Measurements from ENCODE around the gene CD27. TPM values are rescaled to one million over a fixed set of nuclear protein-coding genes. Genes with fewer than 3 reads are reported as not detected.
"Not testable (repeated sequence)": the region's sequence is repeated elsewhere in the genome, so short reads cannot be mapped to it uniquely, and the experiment has no call there.

The CD27 gene
- total and polyA plus RNA-seq, 8 donors: 0.92 to 8.7 (median 3.2) TPM; not detected in 3

GRCh38 chr12:6424866-6425265 lies 19.9 kb upstream of the CD27 start:
- intact Hi-C loops (cut with DNase I; ENCODE audit: low total_unique reads): loop anchor here (5.0 to 10.0 kb wide), 2 partner anchors 37 to 110 kb away; partner anchors contain the start of gene GAPDH
- Histone ChIP-seq H3K4me1 (peaks cover 8 to 29% (median 15%) of the 10 kb centered on the region in 4 donors), H3K4me3 (no peak overlapping the region), H3K27ac (no peak overlapping the region), H3K36me3 (no peaks in the 10 kb centered on the region), H3K9me3 (no peaks in the 10 kb centered on the region), H3K27me3 (no peaks in the 10 kb centered on the region)
- no peak for TF ChIP-seq POLR2AphosphoS5 (IDR thresholded peaks at IDR 0.05)
- TF ChIP-seq, protein P1, sequence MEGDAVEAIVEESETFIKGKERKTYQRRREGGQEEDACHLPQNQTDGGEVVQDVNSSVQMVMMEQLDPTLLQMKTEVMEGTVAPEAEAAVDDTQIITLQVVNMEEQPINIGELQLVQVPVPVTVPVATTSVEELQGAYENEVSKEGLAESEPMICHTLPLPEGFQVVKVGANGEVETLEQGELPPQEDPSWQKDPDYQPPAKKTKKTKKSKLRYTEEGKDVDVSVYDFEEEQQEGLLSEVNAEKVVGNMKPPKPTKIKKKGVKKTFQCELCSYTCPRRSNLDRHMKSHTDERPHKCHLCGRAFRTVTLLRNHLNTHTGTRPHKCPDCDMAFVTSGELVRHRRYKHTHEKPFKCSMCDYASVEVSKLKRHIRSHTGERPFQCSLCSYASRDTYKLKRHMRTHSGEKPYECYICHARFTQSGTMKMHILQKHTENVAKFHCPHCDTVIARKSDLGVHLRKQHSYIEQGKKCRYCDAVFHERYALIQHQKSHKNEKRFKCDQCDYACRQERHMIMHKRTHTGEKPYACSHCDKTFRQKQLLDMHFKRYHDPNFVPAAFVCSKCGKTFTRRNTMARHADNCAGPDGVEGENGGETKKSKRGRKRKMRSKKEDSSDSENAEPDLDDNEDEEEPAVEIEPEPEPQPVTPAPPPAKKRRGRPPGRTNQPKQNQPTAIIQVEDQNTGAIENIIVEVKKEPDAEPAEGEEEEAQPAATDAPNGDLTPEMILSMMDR (IDR thresholded peaks at IDR 0.05): no peak
- no peak for TF ChIP-seq EP300 (IDR thresholded peaks at IDR 0.05)
- no peak for TF ChIP-seq POLR2A (IDR thresholded peaks at IDR 0.05)
- WGBS, 5 donors: 75 to 85% (median 83%) methylated on average over 8 of the region's 8 CpGs
- DNase-seq: peak in 1 of 2 donors; percentile 17

DNA sequence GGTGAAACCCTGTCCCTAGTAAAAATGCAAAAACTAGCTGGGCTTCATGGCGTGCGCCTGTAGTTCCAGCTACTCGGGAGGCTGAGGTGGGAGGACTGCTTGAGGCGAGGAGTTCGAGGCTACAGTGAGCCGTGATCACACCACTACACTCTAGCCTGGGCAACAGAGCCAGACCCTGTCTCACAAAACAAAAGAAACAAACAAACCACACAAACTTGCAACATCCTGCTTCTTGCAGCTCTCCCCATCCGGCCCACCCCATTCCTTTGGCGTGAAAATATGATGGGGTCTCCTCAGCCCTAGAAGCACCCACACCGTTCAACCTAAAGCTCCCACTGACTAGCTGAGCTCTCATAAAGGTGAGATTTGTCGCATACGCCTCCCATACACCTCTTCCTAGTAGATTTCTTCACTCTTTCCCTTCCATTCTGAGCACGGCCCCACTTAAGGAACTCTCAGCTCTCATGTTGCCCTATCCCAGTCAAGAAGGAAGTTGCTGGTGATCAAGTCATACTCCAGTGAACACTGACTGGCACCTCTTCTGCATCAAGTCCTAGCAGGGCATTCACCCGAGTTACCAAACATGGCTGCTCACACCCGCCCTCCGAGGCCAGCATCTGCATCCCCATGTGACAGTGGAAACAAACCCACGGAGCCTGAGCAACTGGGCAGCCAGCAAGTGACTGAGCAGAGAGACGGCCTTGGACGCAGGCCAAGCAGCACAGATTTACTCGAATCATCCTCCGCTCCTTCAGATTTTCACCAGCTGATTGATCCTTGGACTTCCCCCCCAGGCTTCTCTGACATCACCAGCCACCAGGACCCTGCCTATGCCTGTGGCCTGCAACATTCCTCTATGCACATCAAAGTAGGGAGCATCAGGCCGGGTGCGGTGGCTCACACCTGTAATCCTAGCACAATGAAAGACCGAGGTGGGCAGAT lies 18.9 kb upstream of the CD27 start:
- WGBS, 5 donors: 69 to 87% (median 83%) methylated on average over 23 of the region's 23 CpGs
- peaks cover 16 to 29% (median 20%) of the 10 kb centered on the region in 4 donors for H3K4me1 ChIP-seq
- DNase-seq: peak; percentile 25 to 32
- H3K36me3 ChIP-seq: no peaks in the 10 kb centered on the region
- no peaks in the 10 kb centered on the region for H3K9me3 ChIP-seq
- TF ChIP-seq POLR2AphosphoS5 (IDR thresholded peaks at IDR 0.05) (no peak), POLR2A (IDR thresholded peaks at IDR 0.05) (no peak), EP300 (IDR thresholded peaks at IDR 0.05) (no peak)
- TF ChIP-seq, protein P1 (IDR thresholded peaks at IDR 0.05): no peak
- H3K27ac ChIP-seq: peak overlapping the region in 1 of 5 donors; percentile 53
- H3K27me3 ChIP-seq: no peaks in the 10 kb centered on the region
- no peak overlapping the region for H3K4me3 ChIP-seq
- intact Hi-C loops (cut with DNase I; ENCODE audit: low total_unique reads): loop anchor here (5.0 to 10.0 kb wide), 2 partner anchors 36 to 109 kb away; partner anchors contain the start of gene GAPDH

DNA sequence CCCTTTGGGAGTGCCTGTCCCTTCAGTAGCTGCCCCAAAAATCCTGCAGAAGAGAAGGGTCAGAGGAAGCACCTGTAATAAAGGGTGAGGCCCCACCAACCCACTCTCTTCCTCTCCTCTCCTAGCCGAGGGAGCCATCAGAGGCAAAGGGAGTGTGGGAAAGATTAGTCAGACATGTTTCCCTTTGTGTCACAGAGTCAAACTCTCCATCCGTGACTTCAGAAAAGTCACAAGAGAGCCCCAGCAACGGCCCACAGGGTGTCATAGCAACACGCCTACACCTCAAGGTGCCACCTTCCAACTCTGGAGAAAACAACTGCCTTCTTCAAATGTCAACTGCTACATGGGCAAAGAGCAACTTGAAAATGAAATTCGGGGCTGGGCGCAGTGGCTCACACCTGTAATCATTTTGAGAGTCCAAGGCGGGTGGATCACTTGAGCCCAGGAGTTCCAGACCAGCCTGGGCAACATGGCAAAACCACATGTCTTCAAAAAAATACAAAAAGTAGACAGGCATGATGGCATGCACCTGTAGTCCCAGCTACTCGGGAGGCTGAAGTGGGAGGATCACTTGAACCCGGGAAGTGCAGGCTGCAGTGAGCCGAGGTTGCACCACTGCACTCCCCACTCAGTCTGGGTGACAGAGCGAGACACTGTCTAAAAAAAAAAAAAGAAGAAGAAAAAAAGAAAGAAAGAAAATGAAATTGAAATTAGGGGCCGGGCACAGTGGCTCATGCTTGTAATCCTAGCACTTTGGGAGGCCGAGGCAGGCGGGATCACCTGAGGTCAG lies 17.7 kb upstream of the CD27 start:
- H3K9me3 ChIP-seq: no peaks in the 10 kb centered on the region
- intact Hi-C loops (cut with DNase I; ENCODE audit: low total_unique reads): loop anchor here (5.0 to 10.0 kb wide), 2 partner anchors 35 to 108 kb away; partner anchors contain the start of gene GAPDH
- peak overlapping the region in 2 of 5 donors; percentile 25 to 53 for H3K27ac ChIP-seq
- 65 to 78% (median 75%) methylated on average over 14 of the region's 14 CpGs for whole genome bisulfite sequencing, 5 donors
- no peaks in the 10 kb centered on the region for H3K36me3 ChIP-seq
- DNase-seq: peak; percentile 34 to 70
- TF ChIP-seq POLR2AphosphoS5 (IDR thresholded peaks at IDR 0.05): no peak
- H3K27me3 ChIP-seq: no peaks in the 10 kb centered on the region
- peaks cover 19 to 34% (median 25%) of the 10 kb centered on the region in 4 donors for H3K4me1 ChIP-seq
- no peak overlapping the region for H3K4me3 ChIP-seq

DNA sequence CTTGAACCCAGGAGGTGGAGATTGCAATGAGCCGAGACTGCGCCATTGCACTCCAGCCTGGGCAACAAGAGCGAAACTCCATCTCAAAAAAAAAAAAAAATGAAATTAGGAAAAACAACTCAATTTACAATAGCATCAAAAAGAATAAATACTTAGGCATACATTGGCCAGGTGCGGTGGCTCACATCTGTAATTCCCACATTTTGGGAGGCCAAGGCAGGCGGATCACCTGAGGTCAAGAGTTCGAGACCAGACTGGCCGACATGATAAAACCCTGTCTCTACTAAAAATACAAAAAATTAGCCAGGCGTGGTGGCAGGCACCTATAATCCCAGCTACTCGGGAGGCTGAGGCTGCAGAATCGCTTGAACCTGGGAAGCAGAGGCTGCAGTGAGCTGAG lies 17.0 kb upstream of the CD27 start:
- not testable (repeated sequence) for H3K36me3 ChIP-seq, H3K9me3 ChIP-seq, H3K4me3 ChIP-seq, H3K27me3 ChIP-seq
- peak overlapping the region in 1 of 5 donors; percentile 53 for H3K27ac ChIP-seq
- DNase-seq: peak in 1 of 2 donors; percentile 17
- intact Hi-C loops (cut with DNase I; ENCODE audit: low total_unique reads): loop anchor here (5.0 to 10.0 kb wide), 2 partner anchors 35 to 107 kb away; partner anchors contain the start of gene GAPDH
- 88 to 96% (median 93%) methylated on average over 10 of the region's 10 CpGs for WGBS, 5 donors
- peaks cover 19 to 34% (median 25%) of the 10 kb centered on the region in 4 donors for H3K4me1 ChIP-seq

DNA sequence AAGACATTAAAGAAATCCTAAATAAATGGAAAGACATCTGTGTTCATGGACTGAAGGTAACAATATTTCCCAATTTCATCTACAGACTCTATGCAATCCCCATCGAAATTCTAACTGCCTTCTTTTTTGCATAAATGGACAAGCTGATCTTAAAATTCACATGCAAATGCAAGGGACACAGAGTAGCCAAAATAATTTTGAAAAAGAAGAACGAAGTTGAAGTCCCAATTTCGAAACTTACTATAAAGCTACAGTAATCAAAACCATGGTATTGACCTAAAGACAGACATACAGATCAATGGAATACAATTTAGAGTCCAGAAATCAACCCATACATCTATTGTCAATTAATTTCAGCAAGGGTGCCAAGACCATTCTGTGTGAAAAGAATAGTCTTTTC lies 16.4 kb upstream of the CD27 start:
- intact Hi-C loops (cut with DNase I; ENCODE audit: low total_unique reads): loop anchor here (5.0 to 10.0 kb wide), 2 partner anchors 34 to 106 kb away; partner anchors contain the start of gene GAPDH
- no peaks in the 10 kb centered on the region for H3K36me3 ChIP-seq
- DNase-seq: no peak
- no peaks in the 10 kb centered on the region for H3K27me3 ChIP-seq
- no peak overlapping the region for H3K4me3 ChIP-seq
- 76 to 93% (median 85%) methylated on average over 3 of the region's 3 CpGs for WGBS, 5 donors
- no peak overlapping the region for H3K27ac ChIP-seq
- H3K9me3 ChIP-seq: no peaks in the 10 kb centered on the region
- TF ChIP-seq EP300 (IDR thresholded peaks at IDR 0.05): no peak
- TF ChIP-seq, protein P1 (IDR thresholded peaks at IDR 0.05): no peak
- TF ChIP-seq POLR2A (IDR thresholded peaks at IDR 0.05): no peak
- TF ChIP-seq POLR2AphosphoS5 (IDR thresholded peaks at IDR 0.05): no peak
- peaks cover 18 to 30% (median 24%) of the 10 kb centered on the region in 4 donors for H3K4me1 ChIP-seq

Measured in stomach (tissue), 9 donors.